CD14-positive monocyte (primary cell): Measurements from ENCODE around the gene MMRN2. TPM values are rescaled to one million over a fixed set of nuclear protein-coding genes. Genes with fewer than 3 reads are reported as not detected.

Source experiments
- DNase-seq, 3 donors: peaks; one replicate each; pipeline ENCODE4 v3.0.0-alpha.2; 2011 to 2022
- H2AFZ ChIP-seq: 2 replicates; pipeline ENCODE4 v1.6.0; 2012; ENCODE audit warnings: mild to moderate bottlenecking, low read depth, low read length, inconsistent platforms; ENCODE audit not compliant: insufficient read depth, poor library complexity, severe bottlenecking
- H3K27ac ChIP-seq, 2 donors: 1 replicate in 1 of 2; 2 replicates in 1 of 2; pipeline ENCODE4 v1.5.1; 2012 to 2013; ENCODE audit warnings: low read length in 2 of 2, control low read depth in 1 of 2, inconsistent platforms in 1 of 2, low read depth in 1 of 2, mild to moderate bottlenecking in 1 of 2
- H3K27me3 ChIP-seq, 2 donors: one replicate each; pipeline versions ENCODE4 v1.6.0 to v1.6.1; 2011 to 2013; ENCODE audit warnings: low read length in 2 of 2; ENCODE audit not compliant: control insufficient read depth in 2 of 2, insufficient read depth in 2 of 2
- H3K36me3 ChIP-seq, 2 donors: replicated peaks in 1 of 2; 1 replicate in 1 of 2; 2 replicates in 1 of 2; pipeline versions ENCODE4 v1.5.1 to v1.6.1; 2012 to 2013; ENCODE audit warnings: low read length in 2 of 2, control low read depth in 1 of 2, inconsistent platforms in 1 of 2, mild to moderate bottlenecking in 1 of 2; ENCODE audit not compliant: insufficient read depth in 2 of 2, control insufficient read depth in 1 of 2
- H3K4me1 ChIP-seq, 2 donors: 1 replicate in 1 of 2; 2 replicates in 1 of 2; pipeline versions ENCODE4 v1.5.1 to v1.6.1; 2012 to 2013; ENCODE audit warnings: low read length in 2 of 2, control low read depth in 1 of 2, inconsistent platforms in 1 of 2, mild to moderate bottlenecking in 1 of 2, moderate library complexity in 1 of 2; ENCODE audit not compliant: insufficient read depth in 2 of 2, control insufficient read depth in 1 of 2
- H3K4me2 ChIP-seq: replicated peaks from 2 replicates; pipeline ENCODE3; 2012; ENCODE audit warnings: low read length, moderate library complexity, mild to moderate bottlenecking; ENCODE audit not compliant: poor library complexity, severe bottlenecking; ENCODE audit errors: extremely low read depth
- H3K4me3 ChIP-seq, 3 experiments: fragments of 200-600 bp in 1 of 3; sonication (generic) in 1 of 3; replicated peaks in 1 of 3; 1 replicate in 2 of 3; 2 replicates in 1 of 3; pipeline ENCODE4 v1.5.1; 2011 to 2013; ENCODE audit warnings: low read length in 3 of 3, mild to moderate bottlenecking in 3 of 3, control low read depth in 2 of 3, low read depth in 2 of 3, inconsistent platforms in 1 of 3, moderate library complexity in 1 of 3
- H3K79me2 ChIP-seq: 2 replicates; pipeline ENCODE4 v1.6.0; 2012; ENCODE audit warnings: mild to moderate bottlenecking, control low read depth, inconsistent platforms, low read length, moderate library complexity; ENCODE audit not compliant: insufficient read depth
- H3K9ac ChIP-seq: 2 replicates; pipeline ENCODE4 v1.6.0; 2017; ENCODE audit warnings: low read length, mild to moderate bottlenecking; ENCODE audit not compliant: insufficient read depth, poor library complexity, severe bottlenecking
- H3K9me3 ChIP-seq, 2 donors: replicated peaks in 1 of 2; 1 replicate in 1 of 2; 2 replicates in 1 of 2; pipeline versions ENCODE4 v1.5.1 to v1.6.1; 2012 to 2013; ENCODE audit warnings: low read length in 2 of 2, control low read depth in 1 of 2; ENCODE audit not compliant: control insufficient read depth in 1 of 2, insufficient read depth in 1 of 2
- H4K20me1 ChIP-seq: 2 replicates; pipeline ENCODE4 v1.6.0; 2012; ENCODE audit warnings: mild to moderate bottlenecking, low read length, control low read depth, moderate library complexity; ENCODE audit not compliant: insufficient read depth
- H3K27ac Mint-ChIP-seq, 7 donors: one replicate each; pipeline ENCODE4 v1.8.0; 2020; ENCODE audit warnings: mild to moderate bottlenecking in 7 of 7, mixed read lengths in 7 of 7, moderate library complexity in 6 of 7, inconsistent platforms in 2 of 7
- H3K27me3 Mint-ChIP-seq, 3 donors: one replicate each; pipeline ENCODE4 v1.8.0; 2021 to 2022; ENCODE audit warnings: low read depth in 3 of 3, mild to moderate bottlenecking in 3 of 3, mixed read lengths in 3 of 3, moderate library complexity in 3 of 3, inconsistent platforms in 1 of 3
- H3K36me3 Mint-ChIP-seq, 2 donors: one replicate each; pipeline ENCODE4 v1.8.0; 2020; ENCODE audit warnings: mixed read lengths in 2 of 2, inconsistent platforms in 1 of 2, mild to moderate bottlenecking in 1 of 2
- H3K4me1 Mint-ChIP-seq: one replicate; pipeline ENCODE4 v1.8.0; 2020; ENCODE audit warnings: mild to moderate bottlenecking, mixed read lengths
- H3K4me3 Mint-ChIP-seq, 2 donors: one replicate each; pipeline ENCODE4 v1.8.0; 2020; ENCODE audit warnings: mild to moderate bottlenecking in 2 of 2, mixed read lengths in 2 of 2, moderate library complexity in 1 of 2
- H3K9me3 Mint-ChIP-seq, 7 donors: one replicate each; pipeline ENCODE4 v1.8.0; 2020 to 2022; ENCODE audit warnings: mixed read lengths in 7 of 7, mild to moderate bottlenecking in 6 of 7, moderate library complexity in 6 of 7, inconsistent platforms in 2 of 7
- WGBS: methylation state at CpG from one replicate; pipeline ENCODE4 v1.1.5; 2013; ENCODE audit warnings: missing lambda C conversion rate; ENCODE audit not compliant: insufficient coverage; 5-methylcytosine and 5-hydroxymethylcytosine counted together
- intact Hi-C, 2 donors: fragments of 100-400 bp; cut with micrococcal nuclease; formaldehyde crosslinking; loops; one replicate each; pipeline versions ENCODE4 v1.15.0 to v1.15.1; 2023
- polyA plus RNA-seq, 3 donors: library from polyadenylated mRNA; depleted of rRNA in 1 of 3; unstranded in 2 of 3; stranded (reverse) in 1 of 3; fragments of 300-500 nt in 2 of 3; fragments of >200 nt in 1 of 3; fragmentation: Illumina TruSeq in 2 of 3; gene quantifications; 1 replicate in 2 of 3; 2 replicates in 1 of 3; pipeline ENCODE4 v1.2.3, GENCODE V29; 2012 to 2021
- TF ChIP-seq, protein P1 (sequence below): fragments of 200-600 bp; IDR thresholded peaks from one replicate; pipeline ENCODE4 v1.8.0; 2022; ENCODE audit warnings: antibody characterized with exemption, mild to moderate bottlenecking

The MMRN2 gene
- polyA plus RNA-seq, 3 donors: 0.07 to 1.8 TPM; not detected in 1

DNA sequence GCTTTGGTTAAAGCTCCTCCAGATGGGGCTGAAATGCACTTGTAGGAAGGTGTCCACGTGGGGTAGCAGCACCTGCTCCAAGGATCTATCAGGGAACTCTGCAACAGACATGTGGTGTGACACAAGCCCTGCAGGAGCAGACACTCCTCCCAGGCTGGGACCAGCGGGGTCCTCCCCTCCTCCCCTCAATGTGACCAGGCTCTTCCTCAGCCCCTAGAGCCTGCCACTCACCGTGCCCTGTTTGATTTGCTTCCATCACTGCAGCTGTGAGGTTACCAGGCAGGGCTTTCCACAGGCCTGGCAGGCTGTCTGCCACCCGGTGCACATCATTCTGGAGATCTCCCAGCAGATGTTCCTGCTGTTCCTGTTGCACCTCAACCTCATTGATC, 13.4 kb downstream of the MMRN2 start:
- peaks cover 4 to 6% of the 10 kb centered on the region in 2 donors for H3K4me1 ChIP-seq
- H3K9me3 ChIP-seq: no peaks in the 10 kb centered on the region
- H2AFZ ChIP-seq: no peak overlapping the region
- Mint-ChIP-seq H3K36me3 (no peaks in the 10 kb centered on the region), H3K27me3 (peaks cover 3 to 12% (median 4%) of the 10 kb centered on the region in 3 donors), H3K27ac (no peak overlapping the region), H3K4me1 (no peaks in the 10 kb centered on the region), H3K4me3 (no peak overlapping the region), H3K9me3 (peaks cover 0 to 4% (median 2%) of the 10 kb centered on the region in 7 donors)
- intact Hi-C loops: no loop called here
- DNase-seq: no peak
- 90% methylated on average over 4 of the region's 4 CpGs for WGBS
- no peak overlapping the region for H3K4me3 ChIP-seq
- no peak overlapping the region for H3K4me2 ChIP-seq
- H3K27ac ChIP-seq: no peak overlapping the region
- H3K79me2 ChIP-seq: no peaks in the 10 kb centered on the region
- H4K20me1 ChIP-seq: no peaks in the 10 kb centered on the region
- no peaks in the 10 kb centered on the region for H3K27me3 ChIP-seq
- H3K9ac ChIP-seq: no peak overlapping the region
- H3K36me3 ChIP-seq: no peaks in the 10 kb centered on the region
- TF ChIP-seq, protein P1, sequence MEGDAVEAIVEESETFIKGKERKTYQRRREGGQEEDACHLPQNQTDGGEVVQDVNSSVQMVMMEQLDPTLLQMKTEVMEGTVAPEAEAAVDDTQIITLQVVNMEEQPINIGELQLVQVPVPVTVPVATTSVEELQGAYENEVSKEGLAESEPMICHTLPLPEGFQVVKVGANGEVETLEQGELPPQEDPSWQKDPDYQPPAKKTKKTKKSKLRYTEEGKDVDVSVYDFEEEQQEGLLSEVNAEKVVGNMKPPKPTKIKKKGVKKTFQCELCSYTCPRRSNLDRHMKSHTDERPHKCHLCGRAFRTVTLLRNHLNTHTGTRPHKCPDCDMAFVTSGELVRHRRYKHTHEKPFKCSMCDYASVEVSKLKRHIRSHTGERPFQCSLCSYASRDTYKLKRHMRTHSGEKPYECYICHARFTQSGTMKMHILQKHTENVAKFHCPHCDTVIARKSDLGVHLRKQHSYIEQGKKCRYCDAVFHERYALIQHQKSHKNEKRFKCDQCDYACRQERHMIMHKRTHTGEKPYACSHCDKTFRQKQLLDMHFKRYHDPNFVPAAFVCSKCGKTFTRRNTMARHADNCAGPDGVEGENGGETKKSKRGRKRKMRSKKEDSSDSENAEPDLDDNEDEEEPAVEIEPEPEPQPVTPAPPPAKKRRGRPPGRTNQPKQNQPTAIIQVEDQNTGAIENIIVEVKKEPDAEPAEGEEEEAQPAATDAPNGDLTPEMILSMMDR: no peak

DNA sequence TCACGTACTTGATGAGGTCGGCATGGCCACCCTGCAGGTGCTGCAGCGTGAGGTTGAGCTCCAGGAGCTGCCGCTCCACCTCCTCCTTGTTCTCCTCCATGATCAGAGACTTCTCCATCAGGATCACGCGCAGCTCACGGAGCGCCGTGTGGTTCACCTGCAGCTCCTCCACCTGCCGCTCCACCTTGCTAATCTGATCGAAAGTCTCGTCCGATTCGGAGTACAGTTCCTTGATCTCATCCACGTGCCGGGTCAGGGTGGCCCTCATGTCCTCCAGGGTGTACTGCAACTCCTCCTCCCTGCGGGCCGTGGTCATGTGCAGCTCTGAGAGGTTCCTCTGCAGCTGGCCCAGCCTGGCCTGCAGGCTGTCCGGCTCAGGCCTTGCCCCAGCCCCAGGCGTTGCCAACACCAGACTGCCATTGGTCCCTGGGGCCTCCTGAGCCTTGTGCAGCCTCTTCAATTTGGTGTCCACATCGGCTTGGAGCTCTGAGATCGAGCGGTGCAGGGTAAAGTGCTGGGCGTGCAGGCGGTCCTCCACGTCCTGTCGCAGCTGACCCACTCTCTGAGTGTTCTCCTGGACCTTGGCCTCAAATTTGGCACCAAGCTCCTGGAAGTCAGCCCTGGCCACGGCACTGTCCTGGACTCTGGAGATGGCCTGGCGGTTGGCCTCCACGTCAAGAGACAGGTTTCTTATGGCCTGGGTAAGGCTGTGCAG, 13.9 kb downstream of the MMRN2 start:
- WGBS: 94% methylated on average over 30 of the region's 30 CpGs
- no peaks in the 10 kb centered on the region for H3K36me3 Mint-ChIP-seq
- intact Hi-C loops: no loop called here

More for the DNA sequence above, 13.9 kb downstream of the MMRN2 start:
- Mint-ChIP-seq H3K27me3 (peaks cover 2 to 10% (median 8%) of the 10 kb centered on the region in 3 donors), H3K4me3 (no peak overlapping the region), H3K9me3 (peaks cover 0 to 4% (median 2%) of the 10 kb centered on the region in 7 donors), H3K4me1 (no peaks in the 10 kb centered on the region), H3K27ac (peak overlapping the region in 1 of 7 donors; percentile 24)
- Histone ChIP-seq H3K4me1 (peaks cover 4 to 6% of the 10 kb centered on the region in 2 donors), H3K36me3 (no peaks in the 10 kb centered on the region), H3K9ac (no peak overlapping the region), H3K9me3 (no peaks in the 10 kb centered on the region), H3K4me2 (no peak overlapping the region), H3K27ac (no peak overlapping the region), H2AFZ (no peak overlapping the region), H3K27me3 (no peaks in the 10 kb centered on the region), H3K4me3 (no peak overlapping the region), H3K79me2 (no peaks in the 10 kb centered on the region), H4K20me1 (no peaks in the 10 kb centered on the region)
- no peak for DNase-seq
- TF ChIP-seq, protein P1: no peak
